ENCODE results near the gene MCCD1.

MCCD1 gene

DNA sequence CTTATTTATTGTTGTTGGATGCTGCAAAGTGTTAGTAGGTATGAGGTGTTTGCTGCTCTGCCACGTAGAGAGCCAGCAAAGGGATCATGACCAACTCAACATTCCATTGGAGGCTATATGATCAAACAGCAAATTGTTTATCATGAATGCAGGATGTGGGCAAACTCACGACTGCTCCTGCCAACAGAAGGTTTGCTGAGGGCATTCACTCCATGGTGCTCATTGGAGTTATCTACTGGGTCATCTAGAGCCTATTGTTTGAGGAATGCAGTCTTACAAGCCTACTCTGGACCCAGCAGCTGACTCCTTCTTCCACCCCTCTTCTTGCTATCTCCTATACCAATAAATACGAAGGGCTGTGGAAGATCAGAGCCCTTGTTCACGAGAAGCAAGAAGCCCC, 18.8 kb upstream of the MCCD1 start:
- no CpG with 5 or more reads among the region's 4 CpGs for WGBS (ENCODE audit: insufficient coverage, insufficient read length)
- Histone ChIP-seq H3K27ac (ENCODE audit: low read length) (no peak overlapping the region), H3K4me3 (ENCODE audit: low read length) (no peak overlapping the region), H3K36me3 (ENCODE audit: control insufficient read depth, insufficient read depth, low read length) (peaks cover 16% of the 10 kb centered on the region), H3K9me3 (ENCODE audit: control insufficient read depth, insufficient read depth, low read length) (no peaks in the 10 kb centered on the region), H3K27me3 (ENCODE audit: control insufficient read depth, insufficient read depth, low read length) (no peaks in the 10 kb centered on the region), H3K4me1 (ENCODE audit: control insufficient read depth, insufficient read depth, low read length) (no peaks in the 10 kb centered on the region)
- DNase-seq (ENCODE audit: low read depth, low spot score), result no peak

- DNase-seq (ENCODE audit: low read depth, low spot score), result no peak
- Histone ChIP-seq H3K27me3 (ENCODE audit: control insufficient read depth, insufficient read depth, low read length) (no peaks in the 10 kb centered on the region), H3K36me3 (ENCODE audit: control insufficient read depth, insufficient read depth, low read length) (peaks cover 10% of the 10 kb centered on the region), H3K4me1 (ENCODE audit: control insufficient read depth, insufficient read depth, low read length) (no peaks in the 10 kb centered on the region; the same call in 1 of the 2 replicates), H3K27ac (ENCODE audit: low read length) (no peak overlapping the region), H3K9me3 (ENCODE audit: control insufficient read depth, insufficient read depth, low read length) (no peaks in the 10 kb centered on the region), H3K4me3 (ENCODE audit: low read length) (no peak overlapping the region)
- WGBS (ENCODE audit: insufficient coverage, insufficient read length), result no CpG with 5 or more reads among the region's 5 CpGs
Observed at GRCh38 chr6:31513456-31514165, 15.2 kb upstream of the MCCD1 start.

DNA sequence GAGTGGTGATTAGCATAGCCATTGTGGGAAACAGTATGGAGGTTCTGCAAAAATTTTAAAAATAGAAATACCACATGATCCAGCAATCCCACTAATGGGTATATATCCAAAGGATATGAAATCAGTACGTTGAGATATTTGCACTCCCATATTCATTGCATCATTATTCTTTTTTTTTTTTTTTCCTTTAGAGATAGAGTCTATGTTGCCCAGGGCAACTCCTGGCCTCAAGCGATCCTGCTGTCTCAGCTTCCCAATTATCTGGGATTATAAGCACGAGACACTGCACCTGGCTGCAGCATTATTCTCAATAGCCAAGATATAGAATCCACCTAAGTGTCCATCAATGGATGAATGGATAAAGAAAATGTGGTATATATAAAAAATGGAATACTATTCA, 6.9 kb upstream of the MCCD1 start:
- Histone ChIP-seq H3K27ac (ENCODE audit: low read length) (no peak overlapping the region), H3K4me3 (ENCODE audit: low read length) (no peak overlapping the region), H3K36me3 (ENCODE audit: control insufficient read depth, insufficient read depth, low read length) (no peaks in the 10 kb centered on the region), H3K27me3 (ENCODE audit: control insufficient read depth, insufficient read depth, low read length) (no peaks in the 10 kb centered on the region), H3K4me1 (ENCODE audit: control insufficient read depth, insufficient read depth, low read length) (no peaks in the 10 kb centered on the region), H3K9me3 (ENCODE audit: control insufficient read depth, insufficient read depth, low read length) (no peaks in the 10 kb centered on the region)
- WGBS (ENCODE audit: insufficient coverage, insufficient read length), result no CpG with 5 or more reads among the region's 3 CpGs
- no peak for DNase-seq (ENCODE audit: low read depth, low spot score)

DNA sequence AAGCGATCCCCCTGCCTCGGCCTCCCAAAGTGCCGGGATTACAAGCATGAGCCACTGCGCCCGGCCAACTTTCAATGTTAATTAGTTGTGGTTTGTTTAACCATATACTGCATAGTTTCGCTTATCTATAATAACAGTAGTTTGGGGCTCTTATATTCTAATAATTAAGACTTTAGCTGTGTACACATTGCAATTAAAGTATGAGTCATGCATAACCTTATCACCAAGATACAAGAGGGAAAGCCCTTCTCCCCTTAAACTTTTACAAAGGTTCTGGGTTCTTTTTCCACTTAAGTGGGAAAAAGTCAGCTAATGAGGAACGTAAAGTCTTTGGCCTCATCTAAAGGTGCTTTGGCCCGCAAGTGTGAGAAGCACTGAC, 3.2 kb upstream of the MCCD1 start:
- no CpG with 5 or more reads among the region's 8 CpGs for WGBS (ENCODE audit: insufficient coverage, insufficient read length)
- DNase-seq (ENCODE audit: low read depth, low spot score), result no peak
- Histone ChIP-seq H3K4me1 (ENCODE audit: control insufficient read depth, insufficient read depth, low read length) (no peaks in the 10 kb centered on the region), H3K27ac (ENCODE audit: low read length) (no peak overlapping the region), H3K36me3 (ENCODE audit: control insufficient read depth, insufficient read depth, low read length) (peaks cover 11% of the 10 kb centered on the region), H3K27me3 (ENCODE audit: control insufficient read depth, insufficient read depth, low read length) (no peaks in the 10 kb centered on the region), H3K9me3 (ENCODE audit: control insufficient read depth, insufficient read depth, low read length) (no peaks in the 10 kb centered on the region), H3K4me3 (ENCODE audit: low read length) (no peak overlapping the region)

- WGBS (ENCODE audit: insufficient coverage, insufficient read length), result no CpG with 5 or more reads among the region's 4 CpGs
- no peaks in the 10 kb centered on the region for H3K27me3 ChIP-seq (ENCODE audit: control insufficient read depth, insufficient read depth, low read length)
- H3K4me3 ChIP-seq (ENCODE audit: low read length), result no peak overlapping the region
- H3K9me3 ChIP-seq (ENCODE audit: control insufficient read depth, insufficient read depth, low read length), result no peaks in the 10 kb centered on the region
- H3K4me1 ChIP-seq (ENCODE audit: control insufficient read depth, insufficient read depth, low read length), result no peaks in the 10 kb centered on the region
- DNase-seq (ENCODE audit: low read depth, low spot score), result no peak
- no peak overlapping the region for H3K27ac ChIP-seq (ENCODE audit: low read length)
- H3K36me3 ChIP-seq (ENCODE audit: control insufficient read depth, insufficient read depth, low read length), result peaks cover 16% of the 10 kb centered on the region
Observed at GRCh38 chr6:31525932-31526591, 2.7 kb upstream of the MCCD1 start.

DNA sequence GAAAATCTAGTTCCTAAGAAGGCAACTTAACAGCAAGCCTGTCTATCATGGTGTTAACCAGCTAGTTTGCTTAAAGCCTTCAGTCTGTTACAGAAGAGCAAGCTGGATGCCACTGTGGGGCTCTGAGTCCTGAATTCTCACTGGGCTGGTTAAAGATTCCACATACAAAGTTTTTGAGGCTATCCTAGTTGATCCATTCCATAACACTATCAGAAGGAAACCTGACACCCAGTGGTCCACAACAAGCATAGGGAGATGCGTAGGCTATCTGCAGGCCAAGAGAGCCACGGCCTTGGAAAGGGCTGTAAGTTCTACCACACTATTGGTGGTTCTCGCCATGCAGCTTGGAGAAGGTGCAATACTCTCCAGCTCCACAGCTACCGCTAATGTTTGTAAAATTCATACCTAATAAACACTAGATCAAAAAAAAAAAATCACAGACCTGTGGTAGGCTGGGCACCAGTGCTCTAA, 420 bp upstream of the MCCD1 start:
- Histone ChIP-seq H3K9me3 (ENCODE audit: control insufficient read depth, insufficient read depth, low read length) (no peaks in the 10 kb centered on the region), H3K36me3 (ENCODE audit: control insufficient read depth, insufficient read depth, low read length) (peaks cover 32% of the 10 kb centered on the region), H3K27me3 (ENCODE audit: control insufficient read depth, insufficient read depth, low read length) (no peaks in the 10 kb centered on the region), H3K27ac (ENCODE audit: low read length) (no peak overlapping the region), H3K4me1 (ENCODE audit: control insufficient read depth, insufficient read depth, low read length) (no peaks in the 10 kb centered on the region), H3K4me3 (ENCODE audit: low read length) (no peak overlapping the region)
- WGBS (ENCODE audit: insufficient coverage, insufficient read length), result no CpG with 5 or more reads among the region's 4 CpGs
- no peak for DNase-seq (ENCODE audit: low read depth, low spot score)

- WGBS (ENCODE audit: insufficient coverage, insufficient read length), result no CpG with 5 or more reads among the region's 12 CpGs
Observed at GRCh38 chr6:31529329-31530150, 778 bp downstream of the MCCD1 start.

GRCh38 chr6:31530659-31531058, 1.9 kb downstream of the MCCD1 start:
- H3K4me3 ChIP-seq (ENCODE audit: low read length), result no peak overlapping the region
- no peaks in the 10 kb centered on the region for H3K27me3 ChIP-seq (ENCODE audit: control insufficient read depth, insufficient read depth, low read length)
- H3K36me3 ChIP-seq (ENCODE audit: control insufficient read depth, insufficient read depth, low read length), result peaks cover 54% of the 10 kb centered on the region
- no peaks in the 10 kb centered on the region for H3K9me3 ChIP-seq (ENCODE audit: control insufficient read depth, insufficient read depth, low read length)
- no peak for DNase-seq (ENCODE audit: low read depth, low spot score)
- no peaks in the 10 kb centered on the region for H3K4me1 ChIP-seq (ENCODE audit: control insufficient read depth, insufficient read depth, low read length)
- no CpG with 5 or more reads among the region's 6 CpGs for WGBS (ENCODE audit: insufficient coverage, insufficient read length)
- no peak overlapping the region for H3K27ac ChIP-seq (ENCODE audit: low read length)

More at GRCh38 chr6:31529329-31530150, 778 bp downstream of the MCCD1 start:
- Histone ChIP-seq H3K9me3 (ENCODE audit: control insufficient read depth, insufficient read depth, low read length) (no peaks in the 10 kb centered on the region), H3K4me3 (ENCODE audit: low read length) (no peak overlapping the region), H3K36me3 (ENCODE audit: control insufficient read depth, insufficient read depth, low read length) (peaks cover 43% of the 10 kb centered on the region), H3K4me1 (ENCODE audit: control insufficient read depth, insufficient read depth, low read length) (no peaks in the 10 kb centered on the region), H3K27me3 (ENCODE audit: control insufficient read depth, insufficient read depth, low read length) (no peaks in the 10 kb centered on the region), H3K27ac (ENCODE audit: low read length) (no peak overlapping the region)
- DNase-seq (ENCODE audit: low read depth, low spot score), result no peak

- Histone ChIP-seq H3K27ac (ENCODE audit: low read length) (no peak overlapping the region), H3K36me3 (ENCODE audit: control insufficient read depth, insufficient read depth, low read length) (peaks cover 59% of the 10 kb centered on the region), H3K4me1 (ENCODE audit: control insufficient read depth, insufficient read depth, low read length) (no peaks in the 10 kb centered on the region), H3K4me3 (ENCODE audit: low read length) (no peak overlapping the region), H3K9me3 (ENCODE audit: control insufficient read depth, insufficient read depth, low read length) (no peaks in the 10 kb centered on the region), H3K27me3 (ENCODE audit: control insufficient read depth, insufficient read depth, low read length) (no peaks in the 10 kb centered on the region)
- no CpG with 5 or more reads among the region's 7 CpGs for WGBS (ENCODE audit: insufficient coverage, insufficient read length)
- no peak for DNase-seq (ENCODE audit: low read depth, low spot score)
Observed at GRCh38 chr6:31531162-31531561, 2.4 kb downstream of the MCCD1 start.

DNA sequence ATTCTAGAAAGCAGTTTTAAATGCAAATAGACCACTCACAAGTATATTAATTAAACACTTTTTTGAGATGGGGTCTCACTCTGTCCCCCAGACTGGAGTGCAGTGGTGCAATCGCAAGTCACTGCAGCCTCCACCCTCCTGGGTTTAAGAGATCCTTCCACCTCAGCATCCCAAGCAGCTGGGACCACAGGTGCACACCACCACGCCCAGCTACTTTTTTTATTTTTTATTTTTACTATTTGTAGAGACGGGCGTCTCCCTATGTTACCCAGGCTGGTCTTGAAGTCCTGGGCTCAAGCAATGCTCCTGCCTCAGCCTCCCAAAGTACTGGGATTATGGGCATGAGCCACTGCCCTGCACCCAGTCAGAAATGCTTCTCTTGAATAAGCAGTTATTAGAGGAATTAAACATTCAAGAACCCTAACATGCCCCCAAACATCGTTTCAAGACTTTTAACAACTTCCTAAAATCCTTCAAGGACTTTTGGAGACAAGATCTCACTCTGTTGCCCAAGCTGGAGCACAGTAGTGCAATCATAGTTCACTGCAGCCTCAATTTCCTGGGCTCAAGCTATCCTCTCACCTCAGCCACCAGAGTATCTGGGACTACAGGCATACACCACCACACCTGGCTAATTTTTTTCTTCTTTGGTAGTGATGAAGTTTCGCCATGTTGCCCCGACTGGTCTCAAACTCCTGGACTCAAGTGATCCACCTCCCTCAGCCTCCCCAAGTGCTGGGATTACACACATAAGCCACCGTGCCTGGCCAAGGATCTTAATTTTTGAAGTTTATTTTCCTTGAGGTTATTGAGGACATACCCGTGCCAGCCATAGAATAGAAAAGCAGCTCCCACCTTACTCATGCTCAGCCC, 3.2 kb downstream of the MCCD1 start:
- H3K4me1 ChIP-seq (ENCODE audit: control insufficient read depth, insufficient read depth, low read length), result no peaks in the 10 kb centered on the region
- no peaks in the 10 kb centered on the region for H3K27me3 ChIP-seq (ENCODE audit: control insufficient read depth, insufficient read depth, low read length)
- DNase-seq (ENCODE audit: low read depth, low spot score), result no peak
- H3K9me3 ChIP-seq (ENCODE audit: control insufficient read depth, insufficient read depth, low read length), result no peaks in the 10 kb centered on the region
- no CpG with 5 or more reads among the region's 9 CpGs for WGBS (ENCODE audit: insufficient coverage, insufficient read length)
- no peak overlapping the region for H3K27ac ChIP-seq (ENCODE audit: low read length)
- H3K4me3 ChIP-seq (ENCODE audit: low read length), result no peak overlapping the region
- peaks cover 66% of the 10 kb centered on the region for H3K36me3 ChIP-seq (ENCODE audit: control insufficient read depth, insufficient read depth, low read length)
